ENCODE measurements around the gene SUGCT. TPM values are rescaled to one million over a fixed set of nuclear protein-coding genes. Genes with fewer than 3 reads are reported as not detected.

SUGCT gene
- polyA plus RNA-seq, 1 donor from 2014 or later, result 1.3 TPM

GRCh38 chr7:40477094-40477493 is 342.3 kb downstream of the SUGCT start:
- H3K36me3 Mint-ChIP-seq, result no peaks in the 10 kb centered on the region
- peaks cover 0 to 2% (median 0%) of the 10 kb centered on the region in 3 donors for H3K4me1 Mint-ChIP-seq
- H3K27ac Mint-ChIP-seq, result no peak overlapping the region
- no peaks in the 10 kb centered on the region for H3K27me3 Mint-ChIP-seq
- no peak overlapping the region for H3K4me3 Mint-ChIP-seq
- H3K9me3 Mint-ChIP-seq, result peaks cover 0 to 3% (median 0%) of the 10 kb centered on the region in 3 donors

GRCh38 chr7:40482845-40483244 is 348.0 kb downstream of the SUGCT start:
- Mint-ChIP-seq H3K4me3 (no peak overlapping the region), H3K27me3 (no peaks in the 10 kb centered on the region), H3K9me3 (no peaks in the 10 kb centered on the region), H3K36me3 (no peaks in the 10 kb centered on the region), H3K4me1 (no peaks in the 10 kb centered on the region), H3K27ac (no peak overlapping the region)

GRCh38 chr7:40483630-40484029 is 348.8 kb downstream of the SUGCT start:
- H3K4me1 Mint-ChIP-seq, result no peaks in the 10 kb centered on the region
- no peaks in the 10 kb centered on the region for H3K27me3 Mint-ChIP-seq
- no peak overlapping the region for H3K4me3 Mint-ChIP-seq
- no peak overlapping the region for H3K27ac Mint-ChIP-seq
- H3K9me3 Mint-ChIP-seq, result peaks cover 0 to 2% (median 0%) of the 10 kb centered on the region in 3 donors
- no peaks in the 10 kb centered on the region for H3K36me3 Mint-ChIP-seq

GRCh38 chr7:40489844-40490602 is 355.2 kb downstream of the SUGCT start:
- Mint-ChIP-seq H3K4me3 (no peak overlapping the region), H3K27me3 (peaks cover 1% of the 10 kb centered on the region), H3K4me1 (no peaks in the 10 kb centered on the region), H3K36me3 (peaks cover 2% of the 10 kb centered on the region), H3K9me3 (peaks cover 0 to 11% (median 5%) of the 10 kb centered on the region in 3 donors), H3K27ac (no peak overlapping the region)

- Mint-ChIP-seq H3K27me3 (peaks cover 1% of the 10 kb centered on the region), H3K4me3 (no peak overlapping the region), H3K27ac (no peak overlapping the region), H3K36me3 (peaks cover 2% of the 10 kb centered on the region), H3K4me1 (no peaks in the 10 kb centered on the region), H3K9me3 (peaks cover 0 to 11% (median 5%) of the 10 kb centered on the region in 3 donors)
These were observed 355.8 kb downstream of the SUGCT start for GRCh38 chr7:40490603-40490924.

GRCh38 chr7:40492946-40493345 is 358.1 kb downstream of the SUGCT start:
- Mint-ChIP-seq H3K27me3 (peaks cover 1% of the 10 kb centered on the region), H3K4me1 (no peaks in the 10 kb centered on the region), H3K27ac (no peak overlapping the region), H3K9me3 (peaks cover 0 to 11% (median 5%) of the 10 kb centered on the region in 3 donors), H3K4me3 (no peak overlapping the region), H3K36me3 (peaks cover 2% of the 10 kb centered on the region)

GRCh38 chr7:40493609-40494051 is 358.8 kb downstream of the SUGCT start:
- peaks cover 1% of the 10 kb centered on the region for H3K27me3 Mint-ChIP-seq
- H3K4me1 Mint-ChIP-seq, result no peaks in the 10 kb centered on the region
- H3K9me3 Mint-ChIP-seq, result peaks cover 0 to 9% (median 5%) of the 10 kb centered on the region in 3 donors
- peaks cover 2% of the 10 kb centered on the region for H3K36me3 Mint-ChIP-seq
- no peak overlapping the region for H3K4me3 Mint-ChIP-seq
- H3K27ac Mint-ChIP-seq, result no peak overlapping the region

GRCh38 chr7:40498924-40499510 is 364.2 kb downstream of the SUGCT start:
- H3K27me3 Mint-ChIP-seq, result no peaks in the 10 kb centered on the region
- H3K4me3 Mint-ChIP-seq, result no peak overlapping the region
- no peaks in the 10 kb centered on the region for H3K4me1 Mint-ChIP-seq
- peaks cover 0 to 2% (median 0%) of the 10 kb centered on the region in 3 donors for H3K9me3 Mint-ChIP-seq
- no peaks in the 10 kb centered on the region for H3K36me3 Mint-ChIP-seq
- H3K27ac Mint-ChIP-seq, result no peak overlapping the region

- Mint-ChIP-seq H3K4me3 (no peak overlapping the region), H3K27ac (no peak overlapping the region), H3K9me3 (peaks cover 0 to 2% (median 0%) of the 10 kb centered on the region in 3 donors), H3K4me1 (no peaks in the 10 kb centered on the region), H3K27me3 (no peaks in the 10 kb centered on the region), H3K36me3 (no peaks in the 10 kb centered on the region)
These were observed 364.9 kb downstream of the SUGCT start for GRCh38 chr7:40499718-40500117.

GRCh38 chr7:40500219-40500618 is 365.4 kb downstream of the SUGCT start:
- H3K4me1 Mint-ChIP-seq, result no peaks in the 10 kb centered on the region
- no peaks in the 10 kb centered on the region for H3K27me3 Mint-ChIP-seq
- H3K4me3 Mint-ChIP-seq, result no peak overlapping the region
- no peaks in the 10 kb centered on the region for H3K36me3 Mint-ChIP-seq
- H3K27ac Mint-ChIP-seq, result no peak overlapping the region
- peaks cover 0 to 2% (median 0%) of the 10 kb centered on the region in 3 donors for H3K9me3 Mint-ChIP-seq

GRCh38 chr7:40502359-40502758 is 367.6 kb downstream of the SUGCT start:
- Mint-ChIP-seq H3K9me3 (peaks cover 4 to 14% (median 6%) of the 10 kb centered on the region in 3 donors), H3K4me1 (peaks cover 0 to 2% (median 0%) of the 10 kb centered on the region in 3 donors), H3K27ac (no peak overlapping the region), H3K4me3 (no peak overlapping the region), H3K27me3 (no peaks in the 10 kb centered on the region), H3K36me3 (no peaks in the 10 kb centered on the region)

- Mint-ChIP-seq H3K27ac (no peak overlapping the region), H3K36me3 (no peaks in the 10 kb centered on the region)
These were observed 371.4 kb downstream of the SUGCT start for GRCh38 chr7:40506158-40506557.

GRCh38 chr7:40507166-40507565 is 372.4 kb downstream of the SUGCT start:
- Mint-ChIP-seq H3K4me3 (no peak overlapping the region), H3K27ac (no peak overlapping the region), H3K36me3 (no peaks in the 10 kb centered on the region), H3K9me3 (peaks cover 2 to 14% (median 6%) of the 10 kb centered on the region in 3 donors), H3K4me1 (peaks cover 0 to 2% (median 0%) of the 10 kb centered on the region in 3 donors), H3K27me3 (no peaks in the 10 kb centered on the region)

More at GRCh38 chr7:40506158-40506557, 371.4 kb downstream of the SUGCT start:
- peaks cover 2 to 14% (median 6%) of the 10 kb centered on the region in 3 donors for H3K9me3 Mint-ChIP-seq
- H3K27me3 Mint-ChIP-seq, result no peaks in the 10 kb centered on the region
- H3K4me1 Mint-ChIP-seq, result peaks cover 0 to 2% (median 0%) of the 10 kb centered on the region in 3 donors
- no peak overlapping the region for H3K4me3 Mint-ChIP-seq

- no peak overlapping the region for H3K27ac Mint-ChIP-seq
- no peaks in the 10 kb centered on the region for H3K36me3 Mint-ChIP-seq
- no peaks in the 10 kb centered on the region for H3K27me3 Mint-ChIP-seq
- no peak overlapping the region for H3K4me3 Mint-ChIP-seq
- H3K4me1 Mint-ChIP-seq, result peaks cover 0 to 2% (median 0%) of the 10 kb centered on the region in 3 donors
- H3K9me3 Mint-ChIP-seq, result peaks cover 2 to 14% (median 8%) of the 10 kb centered on the region in 3 donors
These were observed 374.6 kb downstream of the SUGCT start for GRCh38 chr7:40509287-40509996.

- no peak overlapping the region for H3K27ac Mint-ChIP-seq
- no peak overlapping the region for H3K4me3 Mint-ChIP-seq
- H3K9me3 Mint-ChIP-seq, result peaks cover 0 to 2% (median 0%) of the 10 kb centered on the region in 3 donors
- no peaks in the 10 kb centered on the region for H3K36me3 Mint-ChIP-seq
- H3K27me3 Mint-ChIP-seq, result peaks cover 1% of the 10 kb centered on the region
- no peaks in the 10 kb centered on the region for H3K4me1 Mint-ChIP-seq
These were observed 381.6 kb downstream of the SUGCT start for GRCh38 chr7:40516376-40516775.
